IPS-15b (cell line): ENCODE data around the gene KCTD2.

ENCODE experiments used
- H3K27me3 ChIP-seq: one replicate; pipeline ENCODE4 v1.6.1; 2013; ENCODE audit warnings: low read length; ENCODE audit not compliant: control insufficient read depth, insufficient read depth
- H3K36me3 ChIP-seq: one replicate; pipeline ENCODE4 v1.6.1; 2013; ENCODE audit warnings: low read length; ENCODE audit not compliant: control insufficient read depth, insufficient read depth
- H3K4me1 ChIP-seq: one replicate; pipeline ENCODE4 v1.6.1; 2013; ENCODE audit warnings: mild to moderate bottlenecking, low read length; ENCODE audit not compliant: control insufficient read depth, insufficient read depth
- H3K4me3 ChIP-seq: one replicate; pipeline ENCODE4 v1.5.1; 2013; ENCODE audit warnings: low read depth, low read length
- H3K9ac ChIP-seq: one replicate; pipeline ENCODE4 v1.6.1; 2013; ENCODE audit warnings: low read depth, mild to moderate bottlenecking, low read length
- H3K9me3 ChIP-seq: one replicate; pipeline ENCODE4 v1.6.1; 2013; ENCODE audit warnings: mild to moderate bottlenecking, low read length; ENCODE audit not compliant: control insufficient read depth, insufficient read depth

Gene KCTD2

DNA sequence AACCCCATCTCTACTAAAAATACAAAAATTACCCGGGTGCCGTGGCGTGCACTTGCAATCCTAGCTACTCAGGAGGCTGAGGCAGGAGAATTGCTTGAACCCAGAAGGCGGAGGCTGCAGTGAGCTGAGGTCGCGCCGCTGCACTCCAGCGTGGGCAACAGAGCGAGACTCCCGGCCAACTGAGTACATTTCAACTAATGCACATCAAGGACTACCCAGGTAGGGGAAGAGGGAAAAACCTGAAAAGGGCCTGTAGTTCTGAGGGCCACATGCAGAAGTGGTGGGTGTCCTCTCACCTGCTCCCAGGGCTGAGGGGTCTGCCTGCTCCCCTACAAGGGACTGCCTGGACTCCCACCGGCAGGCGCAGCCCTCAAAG is 40.1 kb downstream of the KCTD2 start:
- H3K36me3 ChIP-seq: no peaks in the 10 kb centered on the region
- no peaks in the 10 kb centered on the region for H3K27me3 ChIP-seq
- no peaks in the 10 kb centered on the region for H3K9me3 ChIP-seq
- peaks cover 17% of the 10 kb centered on the region for H3K4me1 ChIP-seq
- H3K4me3 ChIP-seq: peak overlapping the region; percentile 78
- H3K9ac ChIP-seq: peak overlapping the region; percentile 88

DNA sequence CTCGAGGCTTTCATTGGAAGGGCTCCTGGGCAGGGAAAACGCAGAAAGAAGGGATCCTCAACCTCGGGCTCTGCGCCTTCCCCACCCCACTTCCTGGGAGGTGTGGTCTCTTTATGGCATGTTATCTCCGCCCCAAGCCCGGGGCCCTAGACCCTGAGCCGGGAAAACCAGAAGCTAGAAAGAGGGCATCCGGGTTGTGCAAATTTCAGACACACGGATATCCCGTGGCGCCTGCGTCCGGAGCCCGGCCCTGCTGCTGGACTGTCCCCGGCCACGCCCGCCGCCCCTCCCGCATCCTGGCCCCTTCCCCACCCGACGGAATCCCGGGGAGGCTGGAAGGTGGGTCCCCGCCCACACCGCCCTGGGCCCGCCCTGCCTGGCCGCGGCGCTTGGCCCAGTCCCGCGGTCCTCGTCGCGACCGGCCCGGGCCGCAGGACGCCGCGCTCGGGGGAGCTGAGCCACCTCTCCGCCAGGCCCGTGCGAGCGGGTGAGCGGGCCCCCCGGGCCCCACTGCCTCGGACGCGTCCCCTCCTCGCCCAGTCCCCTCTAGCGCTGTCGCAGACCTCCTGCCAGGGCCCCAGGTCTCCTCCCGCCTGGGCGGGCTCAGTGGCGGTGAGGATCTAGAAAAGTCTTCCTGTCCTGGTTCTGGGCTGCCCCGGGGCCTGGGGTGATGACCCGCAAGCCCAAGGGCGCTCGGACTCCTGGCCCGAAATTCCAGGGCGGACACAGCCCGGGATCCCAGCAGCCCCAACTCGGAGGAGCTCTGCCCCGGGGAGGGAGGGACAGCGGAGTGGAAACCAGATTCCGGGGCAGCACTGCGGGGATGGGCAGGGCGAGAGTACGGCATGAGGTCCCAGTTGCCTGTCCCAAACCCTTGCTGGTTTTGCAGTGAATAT is 40.8 kb downstream of the KCTD2 start, which contains the start of gene SLC16A5:
Gene SLC16A5 (plus strand): TSS at position 397 of the 896 bp plus-strand sequence. CDS start 5,683 bp downstream, outside the sequence.
- H3K36me3 ChIP-seq: no peaks in the 10 kb centered on the region
- H3K4me1 ChIP-seq: peaks cover 14% of the 10 kb centered on the region
- H3K9ac ChIP-seq: peak within 1 kb of the TSS; percentile 88
- H3K27me3 ChIP-seq: no peaks in the 10 kb centered on the region
- no peaks in the 10 kb centered on the region for H3K9me3 ChIP-seq
- H3K4me3 ChIP-seq: peak within 1 kb of the TSS; percentile 78

DNA sequence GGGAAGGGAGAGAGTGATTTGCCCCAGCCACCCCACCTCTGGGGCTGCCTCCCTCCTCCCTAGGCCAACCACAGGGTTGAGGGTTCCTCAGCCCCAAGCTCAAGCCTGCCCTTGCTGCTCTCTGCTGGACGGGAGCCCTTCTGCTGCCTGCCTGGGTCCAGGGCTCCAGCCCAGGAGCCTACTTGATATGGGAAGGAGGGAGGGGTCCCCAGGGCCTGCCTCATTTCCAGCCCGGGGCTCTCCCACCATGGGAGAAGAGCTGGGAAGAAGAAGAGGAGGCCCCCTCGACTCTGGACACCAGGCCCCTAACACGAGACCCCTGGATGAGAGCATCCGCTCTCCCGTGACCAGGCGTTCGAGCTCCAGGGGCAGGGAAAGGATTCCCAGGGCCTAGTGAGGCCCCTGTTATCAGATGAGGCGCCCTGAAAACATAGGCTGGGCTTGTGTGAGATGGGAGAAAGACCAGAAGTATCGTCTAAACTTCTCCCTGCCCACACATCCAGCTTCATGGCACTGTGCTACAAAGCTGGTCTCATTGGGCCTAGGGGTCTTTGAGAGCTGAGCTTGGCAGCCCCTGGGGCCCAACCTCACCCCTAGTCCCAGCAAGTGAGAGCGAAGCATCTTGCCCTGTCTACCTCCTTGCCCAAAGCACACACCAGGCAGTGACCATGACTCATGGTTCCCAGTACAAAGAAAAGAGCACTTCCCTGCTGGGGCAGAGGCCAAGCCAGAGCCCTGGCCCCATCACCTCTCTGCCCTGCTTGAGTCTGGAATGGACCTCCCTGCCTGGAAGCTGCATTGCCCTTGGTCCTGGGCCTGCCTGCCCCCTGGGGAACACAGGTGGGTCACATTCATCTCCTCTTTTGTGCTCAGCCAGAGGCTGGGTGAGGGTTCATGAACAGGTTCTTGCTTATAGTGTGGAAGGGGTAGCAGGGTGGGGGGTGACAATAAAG is 41.7 kb downstream of the KCTD2 start:
- H3K4me1 ChIP-seq: peaks cover 14% of the 10 kb centered on the region
- peak overlapping the region; percentile 78 for H3K4me3 ChIP-seq
- H3K9me3 ChIP-seq: no peaks in the 10 kb centered on the region
- no peaks in the 10 kb centered on the region for H3K36me3 ChIP-seq
- H3K9ac ChIP-seq: peak overlapping the region; percentile 87
- H3K27me3 ChIP-seq: no peaks in the 10 kb centered on the region

DNA sequence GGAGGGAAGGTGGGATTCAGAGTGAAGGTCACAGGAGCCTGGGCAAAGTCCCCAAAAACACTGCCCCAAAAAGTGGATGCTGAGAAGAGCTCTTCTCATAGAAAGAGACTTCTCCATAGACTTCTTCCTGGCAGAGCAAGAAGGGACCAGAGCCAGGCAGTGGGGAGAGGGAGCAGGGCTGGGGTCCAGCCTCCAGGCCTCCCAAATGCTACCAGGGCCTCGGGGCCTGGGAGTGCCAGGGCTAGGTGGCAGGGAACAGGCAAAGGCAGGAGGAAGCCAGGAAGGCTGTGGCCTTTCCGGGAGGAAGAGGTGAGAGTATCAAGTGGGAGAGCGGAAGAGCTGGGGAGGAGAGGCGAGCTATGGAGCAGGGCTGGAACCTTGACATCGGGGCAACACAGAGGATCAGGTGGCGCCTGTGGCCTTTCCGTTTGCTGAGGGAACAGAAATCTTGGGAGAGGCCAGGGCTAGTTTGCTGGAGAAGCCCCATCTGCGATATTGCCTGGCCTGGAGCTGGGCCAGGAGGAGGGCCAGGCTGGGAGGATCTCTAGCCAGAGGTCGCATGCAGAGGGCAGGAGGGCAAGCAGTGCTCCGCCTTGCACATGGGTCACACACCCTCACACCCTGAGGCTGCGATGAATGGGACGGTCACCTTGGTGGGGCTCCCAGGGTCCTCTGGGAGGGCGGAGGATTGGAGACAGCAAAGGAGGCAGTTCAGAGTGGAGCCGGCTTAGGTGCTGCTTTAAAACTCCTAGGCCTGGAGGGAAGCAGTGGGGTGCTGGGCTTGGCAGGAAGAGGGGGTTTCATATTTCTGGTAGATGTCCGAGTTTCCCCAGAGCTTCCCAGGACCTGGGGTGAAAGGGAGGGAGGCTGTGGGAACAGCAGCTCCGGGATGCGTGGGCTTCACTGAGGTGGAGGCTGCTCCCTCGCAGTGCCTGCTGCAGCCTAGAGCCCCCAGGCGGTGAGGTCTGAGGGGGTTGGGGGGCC is 44.1 kb downstream of the KCTD2 start:
- Histone ChIP-seq H3K27me3 (no peaks in the 10 kb centered on the region), H3K4me3 (no peak overlapping the region), H3K9me3 (no peaks in the 10 kb centered on the region), H3K9ac (peak overlapping the region; percentile 54), H3K36me3 (no peaks in the 10 kb centered on the region), H3K4me1 (peaks cover 14% of the 10 kb centered on the region)

DNA sequence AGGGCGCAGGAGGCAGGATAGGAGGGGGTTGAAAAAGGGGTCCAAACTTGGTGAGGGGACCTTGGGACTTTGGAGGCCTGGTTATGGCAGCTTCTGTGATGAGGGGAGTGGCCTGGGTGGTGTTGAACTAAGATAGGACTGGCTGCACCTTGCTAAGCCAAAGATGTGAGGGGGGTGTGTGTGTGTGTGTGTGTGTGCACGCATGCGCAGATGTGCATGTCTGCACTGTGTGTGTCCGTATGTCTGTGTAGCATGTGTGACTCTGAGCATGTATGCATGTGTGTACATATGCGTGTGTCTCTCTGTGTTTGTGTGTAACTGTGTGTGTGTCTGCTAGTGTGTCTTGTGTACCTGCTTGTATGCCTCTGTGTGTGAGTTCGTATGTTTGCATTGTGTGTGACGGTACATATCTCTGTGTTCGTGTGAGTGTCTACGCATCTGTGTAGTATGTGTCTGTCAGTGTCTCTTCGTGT is 44.9 kb downstream of the KCTD2 start:
- Histone ChIP-seq H3K27me3 (no peaks in the 10 kb centered on the region), H3K36me3 (no peaks in the 10 kb centered on the region), H3K4me1 (peaks cover 14% of the 10 kb centered on the region), H3K4me3 (no peak overlapping the region), H3K9ac (no peak overlapping the region), H3K9me3 (no peaks in the 10 kb centered on the region)

DNA sequence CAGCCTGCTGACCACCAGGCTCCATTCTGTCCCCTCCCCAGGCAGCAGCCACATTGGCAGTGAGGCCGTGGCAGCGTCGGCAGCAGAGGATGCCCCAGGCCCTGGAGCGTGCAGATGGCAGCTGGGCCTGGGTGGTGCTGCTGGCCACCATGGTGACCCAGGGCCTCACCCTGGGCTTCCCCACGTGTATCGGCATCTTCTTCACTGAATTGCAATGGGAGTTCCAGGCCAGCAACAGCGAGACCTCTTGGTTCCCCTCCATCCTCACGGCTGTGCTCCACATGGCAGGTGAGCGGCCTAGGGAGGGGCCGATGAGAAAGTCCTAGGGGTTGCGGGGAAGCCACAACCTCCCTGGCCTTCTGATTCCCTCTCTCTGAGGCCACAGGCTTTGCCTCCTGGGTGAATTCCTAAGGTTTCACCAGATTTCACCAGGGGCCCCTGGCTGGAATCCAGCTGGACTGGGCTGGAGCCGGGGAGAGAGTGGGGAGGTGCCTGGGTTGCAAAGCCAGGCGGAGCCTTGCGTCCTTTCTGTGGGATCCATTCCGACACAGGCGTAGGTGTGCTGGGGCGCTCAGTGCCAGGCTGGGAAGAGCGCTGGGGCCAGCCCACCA is 46.6 kb downstream of the KCTD2 start:
- Histone ChIP-seq H3K9ac (no peak overlapping the region), H3K4me3 (no peak overlapping the region), H3K4me1 (peaks cover 13% of the 10 kb centered on the region), H3K36me3 (peaks cover under 1% of the 10 kb centered on the region), H3K27me3 (no peaks in the 10 kb centered on the region), H3K9me3 (no peaks in the 10 kb centered on the region)

DNA sequence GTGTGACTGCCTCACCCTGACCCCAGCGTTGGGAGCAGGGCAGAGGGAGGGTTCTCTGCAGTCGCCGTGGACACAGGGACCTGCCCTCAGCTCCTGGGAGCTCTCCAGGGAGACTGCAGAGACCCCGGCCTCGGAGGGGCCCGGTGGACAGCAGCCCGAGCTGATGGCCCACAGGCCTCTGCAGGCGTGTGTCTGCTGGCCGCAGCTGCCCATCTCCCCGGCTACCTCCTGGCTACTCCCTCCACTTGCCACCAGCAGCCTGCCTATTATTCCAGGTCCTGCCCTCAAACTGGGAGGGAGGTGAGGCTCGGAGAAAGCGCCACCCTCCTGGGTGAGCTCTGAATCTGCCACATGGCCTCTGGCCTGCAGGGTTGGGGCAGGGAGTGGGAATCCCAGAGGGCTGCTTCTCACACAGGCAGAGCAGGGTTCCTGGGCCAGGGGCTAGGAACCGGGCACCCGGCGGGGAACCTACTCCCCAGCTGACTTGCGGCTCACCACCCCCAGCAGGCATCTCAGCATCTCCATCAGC is 47.9 kb downstream of the KCTD2 start:
- no peaks in the 10 kb centered on the region for H3K9me3 ChIP-seq
- H3K4me3 ChIP-seq: no peak overlapping the region
- peaks cover 7% of the 10 kb centered on the region for H3K4me1 ChIP-seq
- H3K36me3 ChIP-seq: peaks cover 8% of the 10 kb centered on the region
- H3K9ac ChIP-seq: no peak overlapping the region
- no peaks in the 10 kb centered on the region for H3K27me3 ChIP-seq

DNA sequence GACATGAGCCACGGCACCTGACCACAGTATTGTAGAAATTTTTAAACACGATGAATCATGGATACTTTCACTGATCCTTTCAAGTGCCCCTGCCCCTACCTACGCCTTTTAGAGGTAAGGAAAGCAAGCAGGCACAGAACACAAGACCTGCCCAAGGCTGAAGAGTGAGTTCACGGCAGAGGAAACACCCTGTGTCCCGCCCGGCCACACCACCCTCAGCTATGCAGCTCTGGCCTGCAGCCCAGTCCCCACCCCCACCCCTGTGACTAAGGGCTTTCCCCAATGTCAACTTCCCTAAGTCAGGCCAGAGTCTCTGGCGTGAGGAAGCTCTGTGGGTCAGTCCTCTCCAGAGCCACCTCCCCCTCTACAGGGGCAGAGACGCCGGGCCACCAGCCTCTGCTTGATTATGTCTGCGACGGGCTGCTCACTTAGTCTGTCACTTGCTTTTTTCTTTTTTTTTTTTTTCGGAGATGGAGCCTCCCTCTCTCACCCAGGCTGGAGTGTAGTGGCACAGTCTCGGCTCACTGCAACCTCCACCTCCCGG is 49.1 kb downstream of the KCTD2 start:
- no peaks in the 10 kb centered on the region for H3K27me3 ChIP-seq
- H3K4me3 ChIP-seq: no peak overlapping the region
- H3K4me1 ChIP-seq: peaks cover 4% of the 10 kb centered on the region
- H3K9me3 ChIP-seq: no peaks in the 10 kb centered on the region
- no peak overlapping the region for H3K9ac ChIP-seq
- peaks cover 14% of the 10 kb centered on the region for H3K36me3 ChIP-seq

DNA sequence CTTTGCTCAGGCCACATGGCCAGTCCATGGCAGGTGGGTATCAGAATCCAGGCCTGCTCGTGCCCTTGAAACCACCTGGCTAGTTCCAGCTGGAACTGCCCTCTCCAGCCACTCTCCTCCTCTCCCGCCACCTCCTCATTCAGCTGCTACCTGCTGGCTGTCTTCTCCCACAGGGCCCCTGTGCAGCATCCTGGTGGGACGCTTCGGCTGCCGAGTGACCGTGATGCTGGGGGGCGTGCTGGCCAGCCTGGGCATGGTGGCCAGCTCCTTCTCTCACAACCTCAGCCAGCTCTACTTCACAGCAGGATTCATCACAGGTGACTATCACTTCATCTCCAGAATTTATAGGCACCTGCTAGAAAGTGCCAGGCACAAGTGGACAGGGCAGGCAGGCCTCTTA is 50.8 kb downstream of the KCTD2 start:
- Histone ChIP-seq H3K4me1 (peaks cover 3% of the 10 kb centered on the region), H3K4me3 (no peak overlapping the region), H3K9me3 (no peaks in the 10 kb centered on the region), H3K27me3 (no peaks in the 10 kb centered on the region), H3K36me3 (peaks cover 18% of the 10 kb centered on the region), H3K9ac (no peak overlapping the region)

DNA sequence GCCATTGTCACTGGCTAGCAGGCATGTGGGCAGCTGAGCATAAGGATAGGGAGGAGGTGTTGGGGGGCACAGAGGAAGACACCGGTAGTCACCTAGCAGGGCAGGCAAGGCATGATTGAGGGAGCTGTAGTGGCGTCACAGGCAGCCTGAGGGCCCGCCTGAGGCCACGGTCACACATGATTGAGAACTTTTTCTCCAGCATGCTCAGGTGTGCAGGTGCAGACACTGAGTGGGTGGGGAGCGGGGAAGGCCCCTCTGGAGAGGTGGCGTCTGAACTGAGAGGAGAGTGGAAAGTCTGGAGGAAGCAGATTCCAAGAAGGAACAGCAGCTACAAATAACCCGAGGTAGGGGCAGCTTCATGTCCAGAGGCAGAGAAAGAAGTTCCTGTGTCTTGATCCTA is 51.8 kb downstream of the KCTD2 start:
- H3K36me3 ChIP-seq: peaks cover 18% of the 10 kb centered on the region
- peaks cover 3% of the 10 kb centered on the region for H3K4me1 ChIP-seq
- H3K4me3 ChIP-seq: no peak overlapping the region
- no peak overlapping the region for H3K9ac ChIP-seq
- no peaks in the 10 kb centered on the region for H3K9me3 ChIP-seq
- H3K27me3 ChIP-seq: no peaks in the 10 kb centered on the region
